Bronchial epithelial cell (primary cell): ENCODE data around the gene PDF. TPM values are rescaled to one million over a fixed set of nuclear protein-coding genes. Genes with fewer than 3 reads are reported as not detected.
"Not testable (repeated sequence)": the region's sequence is repeated elsewhere in the genome, so short reads cannot be mapped to it uniquely, and the experiment has no call there.

ENCODE experiments used
- DNase-seq: peaks from one replicate; pipeline ENCODE4 v3.0.0-alpha.2; 2010; ENCODE audit warnings: low read depth
- FAIRE-seq: peaks from 2 replicates; lab custom pipeline; 2011; peaks lifted over from hg19 to GRCh38; lab: Jason Lieb, UNC
- H3K27me3 ChIP-seq: 2 replicates; pipeline ENCODE4 v1.5.1; 2011; ENCODE audit warnings: low read length; ENCODE audit not compliant: control insufficient read depth, insufficient read depth
- H3K36me3 ChIP-seq: 2 replicates; pipeline ENCODE4 v1.5.1; 2011; ENCODE audit warnings: low read length; ENCODE audit not compliant: control insufficient read depth, insufficient read depth
- H3K4me3 ChIP-seq: 2 replicates; pipeline ENCODE4 v1.5.1; 2011; ENCODE audit warnings: mild to moderate bottlenecking, low read depth, low read length, control low read depth
- CTCF ChIP-seq: IDR thresholded peaks from 2 replicates; pipeline ENCODE4 v1.5.1; 2011; ENCODE audit warnings: mild to moderate bottlenecking, moderate library complexity, low read length, control low read depth, inconsistent platforms; ENCODE audit not compliant: insufficient read depth, severe bottlenecking
- total RNA-seq: library from RNA; depleted of rRNA; stranded (reverse); fragments of >200 nt; gene quantifications from 2 replicates; pipeline ENCODE4 v1.2.1, GENCODE V29; 2014

PDF gene
- total RNA-seq, 1 donor from 2014 or later, result 31.3 TPM

DNA sequence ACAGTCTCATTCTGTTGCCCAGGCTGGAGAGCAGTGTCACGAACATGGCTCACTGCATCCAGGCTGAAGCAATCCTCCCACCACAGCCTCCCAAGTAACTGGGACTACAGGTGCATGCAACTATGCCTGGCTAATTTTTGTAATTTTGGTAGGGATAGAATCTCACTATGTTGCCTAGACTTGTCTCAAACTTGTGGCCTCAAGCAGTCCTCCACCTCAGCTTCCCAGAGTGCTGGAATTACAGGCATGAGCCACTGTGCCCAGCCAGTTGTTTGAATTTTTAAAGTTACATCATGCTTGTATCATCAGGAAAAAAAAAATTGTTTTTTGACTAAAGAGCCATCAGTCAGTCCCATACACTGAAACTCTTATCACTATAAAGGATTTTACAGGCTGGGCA is 36.3 kb downstream of the PDF start:
- no peak for TF ChIP-seq CTCF
- Histone ChIP-seq H3K36me3 (no peaks in the 10 kb centered on the region), H3K27me3 (no peaks in the 10 kb centered on the region), H3K4me3 (no peak overlapping the region)
- DNase-seq, result peak; percentile 79
- FAIRE-seq, result peak; percentile 75

DNA sequence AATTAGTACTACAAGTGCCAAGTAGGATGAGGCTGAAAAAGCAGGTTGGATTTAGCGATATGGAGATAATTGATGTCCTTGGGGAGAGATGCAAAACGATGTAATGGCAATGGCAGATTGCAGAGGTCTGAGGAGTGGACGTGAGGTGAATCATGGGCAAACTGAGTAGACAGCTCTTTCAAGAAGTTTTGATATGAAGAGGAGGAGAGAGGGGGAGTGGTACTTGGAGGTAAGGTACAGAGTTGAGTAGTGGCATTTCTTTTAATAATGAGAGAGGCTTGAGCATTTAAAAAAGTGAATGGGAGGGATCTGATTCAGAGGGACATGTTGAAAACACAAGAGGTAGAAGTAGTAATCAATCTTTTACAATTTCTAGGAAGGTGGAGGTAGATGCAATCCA is 37.0 kb downstream of the PDF start:
- Histone ChIP-seq H3K27me3 (no peaks in the 10 kb centered on the region), H3K36me3 (no peaks in the 10 kb centered on the region), H3K4me3 (no peak overlapping the region)
- no peak for FAIRE-seq
- TF ChIP-seq CTCF, result no peak
- no peak for DNase-seq

- H3K36me3 ChIP-seq, H3K4me3 ChIP-seq, H3K27me3 ChIP-seq, FAIRE-seq, DNase-seq: not testable (repeated sequence)
Observed at GRCh38 chr16:69291657-69292056, 38.7 kb downstream of the PDF start.

DNA sequence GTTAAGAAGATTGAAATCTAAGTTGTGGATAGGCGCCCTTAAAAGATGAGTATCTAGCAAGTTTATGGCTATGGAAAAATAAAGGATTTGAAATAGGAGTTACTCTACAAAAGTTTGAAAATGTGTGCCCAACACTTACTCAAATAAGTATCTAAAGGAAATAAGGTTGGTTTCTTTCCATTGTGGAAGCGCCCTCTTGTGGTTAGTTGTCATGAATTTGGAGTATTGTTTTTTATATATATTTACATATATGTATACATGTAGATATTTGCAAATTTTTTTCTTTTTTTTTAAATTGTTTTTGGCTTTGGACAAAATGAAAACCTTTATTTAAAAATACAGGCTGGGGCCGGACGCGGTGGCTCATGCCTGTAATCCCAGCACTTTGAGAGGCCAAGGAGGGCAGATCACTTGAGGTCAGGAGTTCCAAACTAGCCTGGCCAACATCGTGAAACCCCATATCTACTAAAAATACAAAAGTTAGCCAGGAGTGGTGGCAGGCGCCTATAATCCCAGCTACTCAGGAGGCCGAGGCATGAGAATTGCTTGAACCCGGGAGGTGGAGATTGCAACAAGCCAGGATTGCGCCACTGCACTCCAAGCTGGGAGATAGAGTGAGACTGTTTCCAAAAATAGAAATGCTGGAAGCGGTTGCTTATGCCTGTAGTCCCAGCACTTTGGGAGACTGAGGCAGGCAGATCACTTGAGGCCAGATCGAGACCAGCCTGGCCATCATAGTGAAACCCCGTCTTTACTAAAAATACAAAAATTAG is 43.3 kb downstream of the PDF start:
- H3K4me3 ChIP-seq, result no peak overlapping the region
- DNase-seq (peak; percentile 56), FAIRE-seq (no peak)
- no peaks in the 10 kb centered on the region for H3K27me3 ChIP-seq
- TF ChIP-seq CTCF, result no peak
- no peaks in the 10 kb centered on the region for H3K36me3 ChIP-seq

GRCh38 chr16:69285240-69285639 is 45.1 kb downstream of the PDF start:
- Histone ChIP-seq H3K27me3 (no peaks in the 10 kb centered on the region), H3K4me3 (no peak overlapping the region), H3K36me3 (no peaks in the 10 kb centered on the region)
- TF ChIP-seq CTCF, result no peak
- DNase-seq (no peak), FAIRE-seq (no peak)

- Histone ChIP-seq H3K27me3 (no peaks in the 10 kb centered on the region), H3K36me3 (no peaks in the 10 kb centered on the region), H3K4me3 (no peak overlapping the region)
- TF ChIP-seq CTCF, result no peak
- no peak for FAIRE-seq
- DNase-seq, result no peak
Observed at GRCh38 chr16:69283851-69284250, 46.5 kb downstream of the PDF start.
